NT2/D1 (cell line): ENCODE data around the gene CEP19.
"Not testable (repeated sequence)": the region's sequence is repeated elsewhere in the genome, so short reads cannot be mapped to it uniquely, and the experiment has no call there.

ENCODE experiments used
- DNase-seq: peaks from one replicate; pipeline ENCODE4 v3.0.0-alpha.2; 2011; ENCODE audit warnings: low read depth, low spot score
- H3K27me3 ChIP-seq: 2 replicates; pipeline ENCODE4 v1.6.0; 2011; ENCODE audit warnings: mild to moderate bottlenecking; ENCODE audit not compliant: insufficient read length, insufficient read depth
- H3K36me3 ChIP-seq: 2 replicates; pipeline ENCODE4 v1.6.1; 2011; ENCODE audit warnings: mild to moderate bottlenecking, low read length, mixed read lengths; ENCODE audit not compliant: insufficient read depth, insufficient read length
- H3K4me1 ChIP-seq: 2 replicates; pipeline ENCODE4 v1.5.1; 2011; ENCODE audit not compliant: insufficient read depth, insufficient read length
- H3K4me3 ChIP-seq: 2 replicates; pipeline ENCODE4 v1.5.1; 2011; ENCODE audit warnings: low read depth; ENCODE audit not compliant: insufficient read length
- H3K9ac ChIP-seq: 2 replicates; pipeline ENCODE4 v1.6.0; 2011; ENCODE audit warnings: low read depth; ENCODE audit not compliant: insufficient read length
- H3K9me3 ChIP-seq: 2 replicates; pipeline ENCODE4 v1.5.1; 2011; ENCODE audit warnings: mild to moderate bottlenecking, low read length; ENCODE audit not compliant: insufficient read depth
- SUZ12 ChIP-seq: IDR thresholded peaks from 2 replicates; pipeline ENCODE4 v1.6.1; 2011; ENCODE audit not compliant: insufficient read length, insufficient read depth; ENCODE audit errors: extremely low read depth
- YY1 ChIP-seq: IDR thresholded peaks from 2 replicates; pipeline ENCODE4 v1.6.1; 2011; ENCODE audit not compliant: insufficient read length, insufficient read depth
- ZNF274 ChIP-seq: IDR thresholded peaks from 2 replicates; pipeline ENCODE4 v1.6.1; 2011; ENCODE audit warnings: mild to moderate bottlenecking, low read depth, low read length

The CEP19 gene

GRCh38 chr3:196711838-196712513 is at the start of gene CEP19, which contains the start of gene PIGX:
CEP19 (minus strand) TSS chr3:196712250; CDS start chr3:196708657, 3,593 bp downstream.
PIGX (plus strand) TSS chr3:196712377.
- Histone ChIP-seq H3K27me3 (peaks cover 13% of the 10 kb centered on the region), H3K4me3 (peak within 1 kb of the TSS; percentile 85), H3K4me1 (no peaks in the 10 kb centered on the region), H3K36me3 (no peaks in the 10 kb centered on the region), H3K9me3 (no peaks in the 10 kb centered on the region), H3K9ac (peak within 1 kb of the TSS; percentile 92)
- peak; percentile 40 for DNase-seq
- no peak for TF ChIP-seq ZNF274
- no peak for TF ChIP-seq YY1
- no peak for TF ChIP-seq SUZ12

GRCh38 chr3:196757876-196758739 is 46.1 kb upstream of the CEP19 start:
- peaks cover 30% of the 10 kb centered on the region for H3K36me3 ChIP-seq
- no peak for TF ChIP-seq ZNF274
- TF ChIP-seq YY1: no peak
- TF ChIP-seq SUZ12: no peak
- no peaks in the 10 kb centered on the region for H3K4me1 ChIP-seq
- H3K4me3 ChIP-seq: no peak overlapping the region
- no peak overlapping the region for H3K9ac ChIP-seq
- H3K9me3 ChIP-seq: peaks cover 55% of the 10 kb centered on the region
- no peaks in the 10 kb centered on the region for H3K27me3 ChIP-seq
- no peak for DNase-seq

- TF ChIP-seq ZNF274 (no peak), YY1 (no peak), SUZ12 (no peak)
- Histone ChIP-seq H3K4me3 (no peak overlapping the region), H3K27me3 (no peaks in the 10 kb centered on the region), H3K36me3 (peaks cover 28% of the 10 kb centered on the region), H3K9ac (no peak overlapping the region), H3K4me1 (no peaks in the 10 kb centered on the region), H3K9me3 (peaks cover 50% of the 10 kb centered on the region)
- no peak for DNase-seq
These were observed 44.7 kb upstream of the CEP19 start for GRCh38 chr3:196756732-196757131.

GRCh38 chr3:196754091-196754981 is 42.3 kb upstream of the CEP19 start:
- H3K9me3 ChIP-seq: peaks cover 38% of the 10 kb centered on the region
- TF ChIP-seq YY1 (no peak), ZNF274 (no peak), SUZ12 (no peak)
- no peaks in the 10 kb centered on the region for H3K4me1 ChIP-seq
- H3K4me3 ChIP-seq: no peak overlapping the region
- no peak for DNase-seq
- H3K9ac ChIP-seq: no peak overlapping the region
- H3K36me3 ChIP-seq: peaks cover 35% of the 10 kb centered on the region
- no peaks in the 10 kb centered on the region for H3K27me3 ChIP-seq

GRCh38 chr3:196753201-196753600 is 41.2 kb upstream of the CEP19 start:
- no peaks in the 10 kb centered on the region for H3K27me3 ChIP-seq
- no peak for TF ChIP-seq ZNF274
- TF ChIP-seq YY1: no peak
- TF ChIP-seq SUZ12: no peak
- no peak for DNase-seq
- H3K9ac ChIP-seq: no peak overlapping the region
- no peaks in the 10 kb centered on the region for H3K4me1 ChIP-seq
- peaks cover 37% of the 10 kb centered on the region for H3K36me3 ChIP-seq
- peaks cover 38% of the 10 kb centered on the region for H3K9me3 ChIP-seq
- no peak overlapping the region for H3K4me3 ChIP-seq

- no peak overlapping the region for H3K9ac ChIP-seq
- no peak overlapping the region for H3K4me3 ChIP-seq
- DNase-seq: no peak
- 0 out of 2 replicates have a peak, but pooled peaks cover under 1% of the 10 kb centered on the region for H3K9me3 ChIP-seq
- TF ChIP-seq YY1 (no peak), ZNF274 (no peak)
- H3K4me1 ChIP-seq: no peaks in the 10 kb centered on the region
- no peaks in the 10 kb centered on the region for H3K27me3 ChIP-seq
- peaks cover 29% of the 10 kb centered on the region for H3K36me3 ChIP-seq
These were observed 37.1 kb upstream of the CEP19 start for GRCh38 chr3:196749125-196749524.

- not testable (repeated sequence) for H3K9ac ChIP-seq, H3K27me3 ChIP-seq, H3K4me3 ChIP-seq, H3K9me3 ChIP-seq, DNase-seq, H3K4me1 ChIP-seq
- H3K36me3 ChIP-seq: peaks cover 15% of the 10 kb centered on the region
These were observed 31.5 kb upstream of the CEP19 start for GRCh38 chr3:196743569-196743968.
